GM23248 (cell line): ENCODE results near the gene FRK. TPM values are rescaled to one million over a fixed set of nuclear protein-coding genes. Genes with fewer than 3 reads are reported as not detected.

Experiments
- DNase-seq: peaks from one replicate; pipeline ENCODE4 v3.0.0-alpha.2; 2015
- H2AFZ ChIP-seq: fragments of 200-600 bp; sonication (generic); 2 replicates; pipeline ENCODE4 v1.6.1; 2016; ENCODE audit warnings: antibody characterized with exemption
- H3F3A ChIP-seq: fragments of 200-600 bp; sonication (generic); 2 replicates; pipeline ENCODE4 v1.6.1; 2016; ENCODE audit warnings: mild to moderate bottlenecking, antibody characterized with exemption, mixed run types; ENCODE audit not compliant: insufficient read depth
- H3K27ac ChIP-seq: fragments of 200-600 bp; sonication (generic); 2 replicates; pipeline ENCODE4 v1.5.1; 2016; ENCODE audit warnings: mild to moderate bottlenecking
- H3K27me3 ChIP-seq: fragments of 200-600 bp; sonication (generic); replicated peaks from 2 replicates; pipeline ENCODE4 v1.6.1; 2016; ENCODE audit warnings: mild to moderate bottlenecking; ENCODE audit not compliant: insufficient read depth
- H3K36me3 ChIP-seq: fragments of 200-600 bp; sonication (generic); 2 replicates; pipeline ENCODE4 v1.6.1; 2016; ENCODE audit warnings: low read depth, mild to moderate bottlenecking
- H3K4me1 ChIP-seq: fragments of 200-600 bp; sonication (generic); 2 replicates; pipeline ENCODE4 v1.6.1; 2016; ENCODE audit warnings: mild to moderate bottlenecking; ENCODE audit not compliant: insufficient read depth
- H3K4me2 ChIP-seq: fragments of 200-600 bp; sonication (generic); one replicate; pipeline ENCODE4 v1.6.1; 2016; ENCODE audit warnings: mild to moderate bottlenecking; ENCODE audit not compliant: unreplicated experiment
- H3K4me3 ChIP-seq: fragments of 200-600 bp; sonication (generic); 2 replicates; pipeline ENCODE4 v1.5.1; 2016; ENCODE audit warnings: mild to moderate bottlenecking
- H3K79me2 ChIP-seq: fragments of 200-600 bp; sonication (generic); 2 replicates; pipeline ENCODE4 v1.6.1; 2016; ENCODE audit warnings: mild to moderate bottlenecking; ENCODE audit not compliant: insufficient read depth
- H3K9ac ChIP-seq: fragments of 200-600 bp; sonication (generic); 2 replicates; pipeline ENCODE4 v1.6.1; 2016; ENCODE audit warnings: mild to moderate bottlenecking
- H3K9me2 ChIP-seq: fragments of 200-600 bp; sonication (generic); 2 replicates; pipeline ENCODE4 v1.6.1; 2016; ENCODE audit warnings: mixed run types, mild to moderate bottlenecking, moderate library complexity; ENCODE audit not compliant: insufficient read depth
- H3K9me3 ChIP-seq: fragments of 200-600 bp; sonication (generic); one replicate; pipeline ENCODE4 v1.6.1; 2017; ENCODE audit warnings: low read depth
- H4K20me1 ChIP-seq: fragments of 200-600 bp; sonication (generic); 2 replicates; pipeline ENCODE4 v1.6.0; 2016; ENCODE audit not compliant: insufficient read depth
- EZH2 ChIP-seq: fragments of 200-600 bp; sonication (generic); IDR thresholded peaks from 2 replicates; pipeline ENCODE4 v1.6.1; 2018; ENCODE audit warnings: antibody characterized with exemption, mild to moderate bottlenecking; ENCODE audit not compliant: insufficient read depth, poor library complexity, severe bottlenecking
- EZH2phosphoT487 ChIP-seq: fragments of 200-600 bp; sonication (generic); IDR thresholded peaks from 2 replicates; pipeline ENCODE4 v1.6.1; 2018; ENCODE audit warnings: antibody characterized with exemption, moderate library complexity, mild to moderate bottlenecking, low read depth; ENCODE audit not compliant: insufficient read depth
- WGBS, 2 experiments: methylation state at CpG; one replicate each; pipeline ENCODE4 v1.1.6; 2015 to 2017; ENCODE audit warnings: low lambda C conversion rate in 2 of 2, low coverage in 1 of 2; ENCODE audit errors: missing lambda C conversion rate in 2 of 2; 5-methylcytosine and 5-hydroxymethylcytosine counted together
- in situ Hi-C: fragments of 300-500 bp; cut with MboI; formaldehyde crosslinking; loops from 2 replicates; pipeline ENCODE4 v1.15.0; 2020
- polyA plus RNA-seq: library from polyadenylated mRNA; unstranded; fragments of >200 nt; fragmentation: Nextera tagmentation; extraction: Ambion mirVana; gene quantifications from 2 replicates; pipeline ENCODE4 v1.2.1, GENCODE V29; 2016
- total RNA-seq: library from RNA; depleted of rRNA; stranded (reverse); fragments of >200 nt; shearing (Covaris generic); gene quantifications from 2 replicates; pipeline ENCODE4 v1.2.3, GENCODE V29; 2014

The FRK gene
- total and polyA plus RNA-seq, 2 experiments from 2014 or later = 0.06 to 0.32 TPM

DNA sequence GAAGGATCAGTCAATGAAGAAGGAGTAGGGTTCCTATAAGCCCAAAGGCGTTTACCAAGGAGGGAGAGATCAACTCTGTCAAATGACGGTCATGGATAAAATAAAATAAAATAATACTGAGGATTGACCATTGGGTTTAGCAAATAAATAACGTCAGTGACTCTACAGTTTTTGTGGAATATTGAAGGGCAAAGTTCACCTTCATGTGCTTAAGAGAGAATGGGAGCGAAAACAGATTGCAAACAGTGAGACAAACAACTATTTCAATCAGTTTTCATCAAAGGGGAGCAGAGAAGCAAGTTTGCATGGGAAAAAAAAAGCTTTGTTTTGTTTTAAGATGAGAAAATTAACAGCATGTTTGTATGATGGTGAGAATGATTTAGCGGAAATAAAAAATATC lies 22.4 kb upstream of the FRK start:
- TF ChIP-seq EZH2phosphoT487 (no peak), EZH2 (no peak)
- WGBS, 2 experiments = 71 to 80% methylated on average over 5 of the region's 5 CpGs

DNA sequence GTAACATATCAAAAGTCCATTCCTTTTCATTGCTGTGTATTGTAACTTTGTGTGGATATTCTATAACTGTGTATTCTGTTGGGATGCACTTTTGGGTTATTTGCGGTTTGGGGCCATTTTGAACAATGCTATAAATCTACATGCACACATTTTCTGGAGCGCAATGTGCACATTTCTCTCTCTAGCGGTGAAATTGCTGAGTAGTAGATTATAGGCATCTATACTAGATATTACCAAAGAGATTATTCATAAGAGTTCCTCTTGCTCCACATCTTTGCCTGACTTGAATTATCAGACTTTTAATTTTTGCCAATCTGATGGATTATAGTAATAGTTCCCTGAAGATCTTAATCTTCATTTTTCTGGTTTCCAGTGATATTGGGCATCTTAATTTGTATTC lies 18.3 kb upstream of the FRK start:
- in situ Hi-C loops = no loop called here
- DNase-seq = no peak
- H3K4me2 ChIP-seq = no peak overlapping the region
- no peak overlapping the region for H2AFZ ChIP-seq
- H3K9me3 ChIP-seq = no peaks in the 10 kb centered on the region
- no peaks in the 10 kb centered on the region for H3K36me3 ChIP-seq
- TF ChIP-seq EZH2 = no peak
- TF ChIP-seq EZH2phosphoT487 = no peak
- WGBS, 2 experiments = 93 to 100% methylated on average over 3 of the region's 3 CpGs
- H3F3A ChIP-seq = no peaks in the 10 kb centered on the region
- no peak overlapping the region for H3K27ac ChIP-seq
- peaks cover 4% of the 10 kb centered on the region; the same call in 1 of the 2 replicates for H3K4me1 ChIP-seq
- H4K20me1 ChIP-seq = no peaks in the 10 kb centered on the region
- no peaks in the 10 kb centered on the region for H3K79me2 ChIP-seq
- H3K4me3 ChIP-seq = no peak overlapping the region
- no peaks in the 10 kb centered on the region for H3K9me2 ChIP-seq
- no peak overlapping the region for H3K9ac ChIP-seq
- no peaks in the 10 kb centered on the region for H3K27me3 ChIP-seq

More for the DNA sequence above, 22.4 kb upstream of the FRK start:
- no peak overlapping the region for H2AFZ ChIP-seq
- no peaks in the 10 kb centered on the region for H3K9me3 ChIP-seq
- no peaks in the 10 kb centered on the region for H4K20me1 ChIP-seq
- no peaks in the 10 kb centered on the region for H3F3A ChIP-seq
- H3K79me2 ChIP-seq = no peaks in the 10 kb centered on the region
- H3K27me3 ChIP-seq = no peaks in the 10 kb centered on the region
- in situ Hi-C loops = no loop called here
- no peak overlapping the region for H3K27ac ChIP-seq
- H3K4me1 ChIP-seq = peaks cover 10% of the 10 kb centered on the region
- no peak for DNase-seq
- no peaks in the 10 kb centered on the region for H3K9me2 ChIP-seq
- no peak overlapping the region for H3K4me3 ChIP-seq
- no peak overlapping the region for H3K4me2 ChIP-seq
- no peaks in the 10 kb centered on the region for H3K36me3 ChIP-seq
- no peak overlapping the region for H3K9ac ChIP-seq

DNA sequence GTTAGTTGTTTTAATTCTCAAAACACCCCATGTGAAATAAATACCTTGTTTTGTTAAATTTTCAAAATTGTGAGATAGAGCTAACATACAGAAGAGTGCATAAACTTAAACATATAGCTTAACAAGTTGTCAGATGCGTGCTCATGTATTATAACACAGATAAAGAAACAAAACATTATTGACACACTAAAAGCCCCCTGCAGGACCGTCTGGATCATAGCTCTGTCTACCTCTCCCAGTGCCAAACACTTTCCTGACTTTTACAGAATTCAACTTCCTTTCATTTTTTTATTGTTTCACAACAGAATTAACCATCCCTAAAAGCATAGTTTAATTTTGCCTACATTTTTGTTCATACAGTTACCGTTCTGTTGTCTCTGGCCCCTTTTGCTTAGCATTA lies 17.8 kb upstream of the FRK start:
- no peaks in the 10 kb centered on the region for H3K27me3 ChIP-seq
- in situ Hi-C loops = no loop called here
- H3K79me2 ChIP-seq = no peaks in the 10 kb centered on the region
- no peak for DNase-seq
- no peaks in the 10 kb centered on the region for H3F3A ChIP-seq
- no peaks in the 10 kb centered on the region for H3K9me2 ChIP-seq
- no peaks in the 10 kb centered on the region for H3K9me3 ChIP-seq
- no peak overlapping the region for H3K27ac ChIP-seq
- no peak overlapping the region for H3K4me2 ChIP-seq
- no peaks in the 10 kb centered on the region for H3K36me3 ChIP-seq
- H4K20me1 ChIP-seq = no peaks in the 10 kb centered on the region
- no peak overlapping the region for H3K4me3 ChIP-seq
- TF ChIP-seq EZH2 = no peak
- TF ChIP-seq EZH2phosphoT487 = no peak
- no peak overlapping the region for H2AFZ ChIP-seq
- no peak overlapping the region for H3K9ac ChIP-seq
- 80 to 82% methylated on average over 3 of the region's 3 CpGs for WGBS, 2 experiments
- H3K4me1 ChIP-seq = peaks cover 8% of the 10 kb centered on the region; the same call in 1 of the 2 replicates

- Histone ChIP-seq H3K9me3 (no peaks in the 10 kb centered on the region), H3K9ac (no peak overlapping the region), H4K20me1 (no peaks in the 10 kb centered on the region), H3F3A (no peaks in the 10 kb centered on the region), H3K9me2 (no peaks in the 10 kb centered on the region), H3K4me1 (peaks cover 8% of the 10 kb centered on the region; the same call in 1 of the 2 replicates), H3K4me3 (no peak overlapping the region), H3K4me2 (no peak overlapping the region), H3K79me2 (no peaks in the 10 kb centered on the region), H3K27me3 (no peaks in the 10 kb centered on the region), H3K36me3 (no peaks in the 10 kb centered on the region), H2AFZ (no peak overlapping the region), H3K27ac (no peak overlapping the region)
- peak; percentile 15 for DNase-seq
- 89 to 99% methylated on average over 2 of the region's 2 CpGs for WGBS, 2 experiments
- in situ Hi-C loops = no loop called here
- no peak for TF ChIP-seq EZH2phosphoT487
- no peak for TF ChIP-seq EZH2
Observed at GRCh38 chr6:116074732-116075390, 14.2 kb upstream of the FRK start.

DNA sequence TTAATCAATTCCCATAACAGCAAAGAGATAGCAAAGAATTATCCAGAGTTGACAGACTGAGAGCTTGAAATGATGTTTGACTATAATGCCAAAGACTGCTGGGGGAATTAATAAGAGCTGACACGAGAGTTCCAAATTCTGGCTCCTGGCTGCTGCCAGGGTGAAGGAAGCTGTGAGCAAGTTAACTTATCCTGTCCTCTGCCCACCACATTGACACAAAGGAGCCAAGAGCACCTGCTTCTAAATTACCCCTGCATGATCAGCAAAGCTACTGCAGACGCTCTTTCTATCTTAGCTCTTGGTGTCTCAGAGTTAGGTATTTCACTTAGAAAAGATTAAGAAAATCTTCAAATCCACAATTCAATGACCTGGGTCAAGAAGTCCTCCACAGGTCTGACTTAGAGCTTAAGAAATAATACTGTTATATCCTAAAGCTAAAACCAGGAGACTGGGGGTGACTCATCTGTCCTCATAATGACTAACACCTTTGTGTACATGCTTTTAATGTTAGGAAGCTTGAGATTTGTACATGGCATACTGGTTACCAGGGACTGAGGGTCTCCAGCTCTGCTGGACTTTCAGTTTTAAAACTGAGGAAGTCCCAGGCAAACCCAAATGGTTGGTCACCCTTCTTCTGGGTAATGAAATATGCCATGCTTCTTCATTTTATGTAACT lies 13.2 kb upstream of the FRK start:
- TF ChIP-seq EZH2phosphoT487 (no peak), EZH2 (no peak)
- H3K4me2 ChIP-seq = no peak overlapping the region

More for the DNA sequence above, 13.2 kb upstream of the FRK start:
- Histone ChIP-seq H3K36me3 (no peaks in the 10 kb centered on the region), H3K27me3 (no peaks in the 10 kb centered on the region), H3K9ac (no peak overlapping the region), H3K27ac (no peak overlapping the region), H3K4me1 (peaks cover 8% of the 10 kb centered on the region; the same call in 1 of the 2 replicates), H3K9me2 (no peaks in the 10 kb centered on the region), H3F3A (no peaks in the 10 kb centered on the region), H4K20me1 (no peaks in the 10 kb centered on the region), H3K9me3 (no peaks in the 10 kb centered on the region), H3K4me3 (no peak overlapping the region), H2AFZ (no peak overlapping the region), H3K79me2 (no peaks in the 10 kb centered on the region)
- in situ Hi-C loops = no loop called here
- peak; percentile 76 for DNase-seq
- WGBS, 2 experiments = 29 to 33% methylated on average over 2 of the region's 2 CpGs
